ENCODE data around the gene SERINC2. TPM values are rescaled to one million over a fixed set of nuclear protein-coding genes. Genes with fewer than 3 reads are reported as not detected.

The SERINC2 gene
- total and polyA plus RNA-seq, 2 donors (not counting 1 experiment from before 2014, with no cell fraction given), result 0.75 to 1.4 TPM

DNA sequence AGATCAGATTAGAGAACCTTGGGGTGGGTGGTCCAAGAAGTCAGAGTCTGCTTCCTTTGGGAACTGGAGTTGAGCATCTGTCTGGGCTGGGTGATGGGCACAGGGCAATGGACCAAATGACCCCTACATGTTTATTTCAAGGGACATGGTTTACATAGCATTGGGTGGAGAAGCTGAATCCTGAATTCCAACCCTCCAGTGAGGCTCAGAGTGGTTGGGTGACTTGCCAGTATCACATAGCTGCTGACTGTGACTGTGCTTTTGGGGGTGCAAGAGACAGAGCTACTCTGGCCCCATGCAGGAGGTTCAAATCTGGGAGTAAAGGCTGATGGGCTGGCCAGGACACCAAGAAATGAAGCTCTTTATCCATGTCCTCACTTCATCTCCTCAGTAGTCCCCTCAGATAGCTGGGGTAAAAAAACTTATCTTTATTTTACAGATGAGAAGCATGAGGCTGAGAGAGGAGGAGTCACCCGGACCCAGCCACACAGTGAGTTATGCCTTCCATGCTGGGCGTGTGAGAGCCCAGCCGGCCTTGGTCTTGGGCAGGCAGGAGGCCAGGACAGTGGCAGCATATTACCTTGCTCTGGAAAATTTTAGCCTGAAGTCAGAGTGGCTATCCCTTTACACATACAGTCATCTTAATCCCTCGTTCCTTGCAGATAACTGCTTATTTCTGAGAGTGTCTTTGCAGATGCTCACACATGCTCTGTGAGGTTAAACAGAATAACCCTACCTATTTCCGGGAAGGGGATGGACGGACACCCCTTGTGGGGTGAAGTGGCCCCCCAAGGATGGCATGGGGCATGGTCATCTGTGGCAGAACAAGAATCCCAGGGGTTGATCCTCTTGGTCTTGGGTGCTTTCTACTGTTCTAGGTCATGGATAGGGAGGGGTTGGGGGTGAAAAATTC, 2.8 kb upstream of the SERINC2 start:
- Mint-ChIP-seq H3K4me3 (no peak overlapping the region), H3K27ac (no peak overlapping the region), H3K9me3 (ENCODE audit: insufficient read depth) (no peaks in the 10 kb centered on the region), H3K27me3 (peaks cover 47% of the 10 kb centered on the region), H3K4me1 (peaks cover 12% of the 10 kb centered on the region)
- Histone ChIP-seq H3K36me3 (replicated peaks in 1 of 2; ENCODE audit: control extremely low read depth in 1 of 2, control insufficient read depth in 1 of 2, extremely low read depth in 1 of 2, insufficient read depth in 2 of 2, low read length in 1 of 2) (no peaks in the 10 kb centered on the region), H4K20me1 (ENCODE audit: control insufficient read depth, insufficient read depth, low read length, poor library complexity, severe bottlenecking) (no peaks in the 10 kb centered on the region), H3K27ac (ENCODE audit: low read length in 2 of 2) (no peak overlapping the region), H3K79me2 (ENCODE audit: control insufficient read depth, insufficient read depth, low read length) (no peaks in the 10 kb centered on the region), H3K27me3 (replicated peaks in 1 of 4; ENCODE audit: control extremely low read depth in 1 of 4, control insufficient read depth in 3 of 4, insufficient read depth in 4 of 4, low read length in 3 of 4) (peaks cover 0 to 55% (median 22%) of the 10 kb centered on the region in 4 experiments), H2AFZ (ENCODE audit: insufficient read depth, low read depth, low read length, poor library complexity, severe bottlenecking) (no peak overlapping the region), H3K4me3 (ENCODE audit: control extremely low read depth in 1 of 5, extremely low read depth in 1 of 5, insufficient read depth in 1 of 5, low read depth in 2 of 5, low read length in 4 of 5) (no peak overlapping the region), H3K4me2 (replicated peaks; ENCODE audit: low read depth, low read length, poor library complexity, severe bottlenecking) (no peak overlapping the region), H3K9me3 (ENCODE audit: control extremely low read depth in 1 of 3, control insufficient read depth in 2 of 3, insufficient read depth in 1 of 3, low read length in 2 of 3) (peaks cover 0 to 10% (median 0%) of the 10 kb centered on the region in 3 donors), H3K4me1 (ENCODE audit: control insufficient read depth in 2 of 2, insufficient read depth in 2 of 2, low read length in 2 of 2) (peaks cover 17 to 18% of the 10 kb centered on the region in 2 donors), H3K9ac (ENCODE audit: low read length) (no peak overlapping the region)
- CTCF ChIA-PET, result interaction anchor here (1.0 to 4.1 kb wide), 3 partner anchors 8 to 356 kb away, joined by 3 to 20 read pairs (median 3); no protein-coding TSS in a partner anchor
- no peak for ATAC-seq (ENCODE audit: low read depth)
- no peak for DNase-seq
- 82% methylated on average over 6 of the region's 6 CpGs for WGBS (ENCODE audit: insufficient coverage)
- no peak for TF ChIP-seq EZH2 (IDR thresholded peaks at IDR 0.05; ENCODE audit: borderline replicate concordance, insufficient read depth, low read depth, low read length, poor library complexity, severe bottlenecking)
- POLR2A ChIA-PET, result no interaction called here
- intact Hi-C loops (cut with micrococcal nuclease), result no loop called here

DNA sequence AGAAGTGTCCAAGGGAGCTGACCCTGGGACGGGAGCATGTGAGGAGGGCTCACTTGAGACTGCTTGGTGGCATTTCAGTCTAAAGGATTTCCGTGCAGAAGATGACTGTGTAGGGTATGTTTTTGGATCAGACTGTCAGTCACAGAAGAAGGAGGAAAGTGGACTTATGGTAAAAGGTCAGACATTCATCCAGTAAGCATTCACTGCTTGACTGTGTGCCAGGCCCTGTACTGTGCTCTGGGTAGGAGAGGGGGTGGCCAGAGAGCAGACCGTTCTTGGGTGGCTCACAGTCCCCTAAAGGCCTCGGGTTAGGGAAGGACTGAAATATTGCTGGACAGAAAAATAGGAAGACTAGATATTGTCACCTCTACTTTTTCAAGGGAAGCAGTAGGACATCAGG, 2.1 kb upstream of the SERINC2 start:
- intact Hi-C loops (cut with micrococcal nuclease), result no loop called here
- H4K20me1 ChIP-seq (ENCODE audit: control insufficient read depth, insufficient read depth, low read length, poor library complexity, severe bottlenecking), result no peaks in the 10 kb centered on the region
- no peak overlapping the region for H3K27ac Mint-ChIP-seq
- H3K27ac ChIP-seq (ENCODE audit: low read length in 2 of 2), result no peak overlapping the region
- H3K4me3 ChIP-seq (ENCODE audit: control extremely low read depth in 1 of 5, extremely low read depth in 1 of 5, insufficient read depth in 1 of 5, low read depth in 2 of 5, low read length in 4 of 5), result no peak overlapping the region
- H3K9me3 ChIP-seq (ENCODE audit: control extremely low read depth in 1 of 3, control insufficient read depth in 2 of 3, insufficient read depth in 1 of 3, low read length in 2 of 3), result peaks cover 0 to 10% (median 0%) of the 10 kb centered on the region in 3 donors
- no peak overlapping the region for H3K9ac ChIP-seq (ENCODE audit: low read length)
- TF ChIP-seq, protein P1, sequence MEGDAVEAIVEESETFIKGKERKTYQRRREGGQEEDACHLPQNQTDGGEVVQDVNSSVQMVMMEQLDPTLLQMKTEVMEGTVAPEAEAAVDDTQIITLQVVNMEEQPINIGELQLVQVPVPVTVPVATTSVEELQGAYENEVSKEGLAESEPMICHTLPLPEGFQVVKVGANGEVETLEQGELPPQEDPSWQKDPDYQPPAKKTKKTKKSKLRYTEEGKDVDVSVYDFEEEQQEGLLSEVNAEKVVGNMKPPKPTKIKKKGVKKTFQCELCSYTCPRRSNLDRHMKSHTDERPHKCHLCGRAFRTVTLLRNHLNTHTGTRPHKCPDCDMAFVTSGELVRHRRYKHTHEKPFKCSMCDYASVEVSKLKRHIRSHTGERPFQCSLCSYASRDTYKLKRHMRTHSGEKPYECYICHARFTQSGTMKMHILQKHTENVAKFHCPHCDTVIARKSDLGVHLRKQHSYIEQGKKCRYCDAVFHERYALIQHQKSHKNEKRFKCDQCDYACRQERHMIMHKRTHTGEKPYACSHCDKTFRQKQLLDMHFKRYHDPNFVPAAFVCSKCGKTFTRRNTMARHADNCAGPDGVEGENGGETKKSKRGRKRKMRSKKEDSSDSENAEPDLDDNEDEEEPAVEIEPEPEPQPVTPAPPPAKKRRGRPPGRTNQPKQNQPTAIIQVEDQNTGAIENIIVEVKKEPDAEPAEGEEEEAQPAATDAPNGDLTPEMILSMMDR (IDR thresholded peaks at IDR 0.05), result no peak
- TF ChIP-seq EZH2 (IDR thresholded peaks at IDR 0.05; ENCODE audit: borderline replicate concordance, insufficient read depth, low read depth, low read length, poor library complexity, severe bottlenecking), result no peak
- no peaks in the 10 kb centered on the region for H3K9me3 Mint-ChIP-seq (ENCODE audit: insufficient read depth)
- ATAC-seq (ENCODE audit: low read depth), result no peak
- H3K36me3 ChIP-seq (replicated peaks in 1 of 2; ENCODE audit: control extremely low read depth in 1 of 2, control insufficient read depth in 1 of 2, extremely low read depth in 1 of 2, insufficient read depth in 2 of 2, low read length in 1 of 2), result no peaks in the 10 kb centered on the region
- no peak for DNase-seq
- peaks cover 54% of the 10 kb centered on the region for H3K27me3 Mint-ChIP-seq
- H3K27me3 ChIP-seq (replicated peaks in 1 of 4; ENCODE audit: control extremely low read depth in 1 of 4, control insufficient read depth in 3 of 4, insufficient read depth in 4 of 4, low read length in 3 of 4), result peaks cover 0 to 59% (median 22%) of the 10 kb centered on the region in 4 experiments
- CTCF ChIA-PET, result interaction anchor here (1.6 to 4.1 kb wide), 3 partner anchors 10 to 15 kb away, joined by 3 to 20 read pairs (median 3); no protein-coding TSS in a partner anchor
- H3K4me1 Mint-ChIP-seq, result peaks cover 12% of the 10 kb centered on the region
- H3K4me3 Mint-ChIP-seq, result no peak overlapping the region
- POLR2A ChIA-PET, result no interaction called here
- peaks cover 17 to 18% of the 10 kb centered on the region in 2 donors for H3K4me1 ChIP-seq (ENCODE audit: control insufficient read depth in 2 of 2, insufficient read depth in 2 of 2, low read length in 2 of 2)
- H2AFZ ChIP-seq (ENCODE audit: insufficient read depth, low read depth, low read length, poor library complexity, severe bottlenecking), result no peak overlapping the region
- no peaks in the 10 kb centered on the region for H3K79me2 ChIP-seq (ENCODE audit: control insufficient read depth, insufficient read depth, low read length)
- H3K4me2 ChIP-seq (replicated peaks; ENCODE audit: low read depth, low read length, poor library complexity, severe bottlenecking), result no peak overlapping the region
- WGBS (ENCODE audit: insufficient coverage), result 69% methylated on average over 2 of the region's 4 CpGs
